GM10266 (cell line): ENCODE data around the gene IL20RB.
"Not testable (repeated sequence)": the region's sequence is repeated elsewhere in the genome, so short reads cannot be mapped to it uniquely, and the experiment has no call there.

Source experiments
- DNase-seq: peaks from one replicate; pipeline ENCODE4 v3.0.0; 2012; ENCODE audit errors: extremely low spot score
- CTCF ChIP-seq: IDR thresholded peaks from 2 replicates; pipeline ENCODE4 v1.5.1; 2012; ENCODE audit warnings: mild to moderate bottlenecking, low read depth; ENCODE audit not compliant: control insufficient read depth, insufficient read depth; ENCODE audit errors: missing control alignments

Gene IL20RB

DNA sequence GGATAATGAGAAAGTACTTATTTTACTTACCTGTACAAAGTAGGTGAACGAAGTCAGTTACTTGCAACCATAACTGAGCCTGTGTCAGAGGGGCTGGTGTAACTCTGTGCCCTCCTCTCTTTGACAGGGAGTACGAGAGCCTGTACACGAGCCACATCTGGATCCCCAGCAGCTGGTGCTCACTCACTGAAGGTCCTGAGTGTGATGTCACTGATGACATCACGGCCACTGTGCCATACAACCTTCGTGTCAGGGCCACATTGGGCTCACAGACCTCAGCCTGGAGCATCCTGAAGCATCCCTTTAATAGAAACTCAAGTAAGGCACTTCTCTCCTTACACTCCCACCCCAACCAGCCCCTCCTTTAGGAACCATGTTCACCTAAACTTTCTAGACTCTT is 24.2 kb downstream of the IL20RB start:
- DNase-seq = no peak
- TF ChIP-seq CTCF = no peak

GRCh38 chr3:136982520-136983138 is 24.8 kb downstream of the IL20RB start:
- no peak for DNase-seq

GRCh38 chr3:136984837-136985236 is 27.1 kb downstream of the IL20RB start:
- DNase-seq = no peak
- TF ChIP-seq CTCF = no peak

More at GRCh38 chr3:136982520-136983138, 24.8 kb downstream of the IL20RB start:
- no peak for TF ChIP-seq CTCF

- DNase-seq = not testable (repeated sequence)
These were observed 29.7 kb downstream of the IL20RB start for GRCh38 chr3:136987398-136987980.

DNA sequence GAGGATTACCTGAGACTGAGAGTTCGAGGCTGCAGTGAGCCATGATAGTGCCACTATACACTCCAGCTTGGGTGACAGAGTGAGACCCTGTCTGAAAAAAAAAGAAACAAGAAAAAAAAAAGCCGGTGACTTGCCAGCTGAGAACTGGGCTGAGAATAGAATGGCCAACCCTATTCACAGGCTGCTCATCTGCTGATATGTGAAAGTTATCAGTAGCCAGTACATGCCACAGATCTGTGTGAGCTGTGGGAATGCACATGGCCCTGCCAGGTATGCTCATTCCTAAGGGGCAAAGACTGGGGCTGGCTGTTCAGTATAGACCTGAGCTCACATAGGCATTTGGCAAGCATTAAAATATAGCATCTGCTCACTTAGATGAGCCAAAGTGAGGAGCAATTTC is 30.9 kb downstream of the IL20RB start:
- TF ChIP-seq CTCF = no peak
- DNase-seq = no peak

DNA sequence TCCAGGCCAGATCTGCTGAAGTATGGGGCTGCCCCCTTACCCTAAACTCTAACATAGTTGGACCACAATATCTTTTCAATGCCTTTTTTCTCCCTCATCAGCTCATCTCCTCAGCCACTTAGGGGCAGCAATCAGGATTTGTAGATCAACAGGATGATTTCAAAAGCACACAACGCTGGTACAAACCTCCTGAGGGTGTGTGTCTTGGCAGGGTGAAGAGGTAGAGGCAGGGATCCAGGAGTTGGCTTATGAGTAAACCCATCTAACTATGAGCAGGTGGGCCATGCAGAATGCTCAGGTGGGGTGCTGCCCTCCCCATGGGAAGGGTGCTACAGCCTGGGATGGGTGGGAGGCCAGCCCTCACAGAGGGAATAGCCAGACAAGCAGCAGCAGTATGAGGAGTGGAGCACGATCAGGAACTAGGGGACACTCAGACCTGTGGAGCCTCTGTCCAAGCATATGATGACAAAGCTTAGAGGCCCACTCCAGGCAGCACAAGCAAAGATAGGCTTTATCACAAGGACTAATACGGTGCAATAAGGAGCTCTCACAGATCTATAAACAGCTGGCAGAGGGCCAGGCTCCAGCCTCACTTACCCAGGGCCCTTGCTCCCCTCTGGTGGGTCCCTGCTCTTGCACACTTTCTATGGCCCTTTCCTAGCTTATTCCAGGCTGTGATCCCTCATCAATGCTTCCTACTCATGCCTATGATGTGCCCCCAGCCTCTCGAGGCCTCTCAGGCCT is 32.2 kb downstream of the IL20RB start:
- no peak for DNase-seq
- no peak for TF ChIP-seq CTCF

- TF ChIP-seq CTCF = no peak
These were observed 33.0 kb downstream of the IL20RB start for GRCh38 chr3:136990826-136991225.

More at GRCh38 chr3:136990826-136991225, 33.0 kb downstream of the IL20RB start:
- no peak for DNase-seq
